ENCODE measurements around the gene ABCA2. TPM values are rescaled to one million over a fixed set of nuclear protein-coding genes. Genes with fewer than 3 reads are reported as not detected.

The ABCA2 gene
- total RNA-seq, 1 experiment from 2014 or later = 19.2 TPM

DNA sequence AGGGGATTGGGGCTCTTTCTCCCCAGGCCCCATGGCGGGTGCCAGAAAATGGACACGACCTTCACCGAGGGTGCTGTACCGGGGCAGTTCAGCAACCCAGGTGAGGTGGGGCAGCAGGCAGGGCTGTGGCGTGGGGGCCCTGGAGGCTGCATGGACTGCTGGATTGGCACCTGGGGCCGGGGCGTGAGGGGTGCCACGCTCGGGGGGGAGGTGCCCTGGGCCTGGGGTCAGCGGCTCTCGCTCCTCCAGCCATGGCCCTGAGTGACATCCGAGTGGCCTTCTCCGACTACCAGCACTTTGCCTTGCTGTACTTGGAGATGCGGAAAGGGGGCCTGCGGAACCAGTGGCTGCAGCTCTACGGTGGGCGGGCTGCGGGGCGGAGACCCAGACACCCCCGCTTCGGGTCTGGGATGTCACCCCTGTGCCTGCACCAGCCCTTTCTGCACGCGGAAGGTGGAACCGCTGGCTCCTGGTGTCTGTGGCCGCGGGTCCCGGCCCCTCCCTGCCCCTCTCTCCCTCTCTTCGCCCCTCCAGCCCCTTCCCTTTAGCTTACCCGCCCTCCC is 43.5 kb downstream of the ABCA2 start:
- Mint-ChIP-seq H3K27ac (no peak overlapping the region), H3K36me3 (no peaks in the 10 kb centered on the region), H3K9me3 (no peaks in the 10 kb centered on the region), H3K4me3 (peak overlapping the region; percentile 49; the same call in 1 of the 2 replicates), H3K27me3 (ENCODE audit: low read depth) (peaks cover 34% of the 10 kb centered on the region), H3K4me1 (no peaks in the 10 kb centered on the region)
- CTCF ChIA-PET = interaction anchor here (0.7 to 3.2 kb wide), 12 partner anchors 9 to 184 kb away, joined by 3 to 24 read pairs (median 4); no protein-coding TSS in a partner anchor
- ATAC-seq (peak; percentile 53), DNase-seq (ENCODE audit: low spot score) (peak; percentile 49)
- TF ChIP-seq ZNF263 (CRISPR knock-in tag; IDR thresholded peaks at IDR 0.05; ENCODE audit: low read depth) = no peak
- TF ChIP-seq ATF1 (CRISPR knock-in tag; IDR thresholded peaks at IDR 0.05) = no peak
- no peak for TF ChIP-seq IRF2 (CRISPR knock-in tag; IDR thresholded peaks at IDR 0.05; ENCODE audit: borderline replicate concordance, low read depth)
- no peak for TF ChIP-seq SMAD4 (CRISPR knock-in tag; IDR thresholded peaks at IDR 0.05)
- TF ChIP-seq, protein P1, sequence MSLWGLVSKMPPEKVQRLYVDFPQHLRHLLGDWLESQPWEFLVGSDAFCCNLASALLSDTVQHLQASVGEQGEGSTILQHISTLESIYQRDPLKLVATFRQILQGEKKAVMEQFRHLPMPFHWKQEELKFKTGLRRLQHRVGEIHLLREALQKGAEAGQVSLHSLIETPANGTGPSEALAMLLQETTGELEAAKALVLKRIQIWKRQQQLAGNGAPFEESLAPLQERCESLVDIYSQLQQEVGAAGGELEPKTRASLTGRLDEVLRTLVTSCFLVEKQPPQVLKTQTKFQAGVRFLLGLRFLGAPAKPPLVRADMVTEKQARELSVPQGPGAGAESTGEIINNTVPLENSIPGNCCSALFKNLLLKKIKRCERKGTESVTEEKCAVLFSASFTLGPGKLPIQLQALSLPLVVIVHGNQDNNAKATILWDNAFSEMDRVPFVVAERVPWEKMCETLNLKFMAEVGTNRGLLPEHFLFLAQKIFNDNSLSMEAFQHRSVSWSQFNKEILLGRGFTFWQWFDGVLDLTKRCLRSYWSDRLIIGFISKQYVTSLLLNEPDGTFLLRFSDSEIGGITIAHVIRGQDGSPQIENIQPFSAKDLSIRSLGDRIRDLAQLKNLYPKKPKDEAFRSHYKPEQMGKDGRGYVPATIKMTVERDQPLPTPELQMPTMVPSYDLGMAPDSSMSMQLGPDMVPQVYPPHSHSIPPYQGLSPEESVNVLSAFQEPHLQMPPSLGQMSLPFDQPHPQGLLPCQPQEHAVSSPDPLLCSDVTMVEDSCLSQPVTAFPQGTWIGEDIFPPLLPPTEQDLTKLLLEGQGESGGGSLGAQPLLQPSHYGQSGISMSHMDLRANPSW (CRISPR knock-in tag; conservative IDR thresholded peaks at IDR 0.05; ENCODE audit: low read depth) = no peak
- POLR2A ChIA-PET = interaction anchor here (0.6 to 1.2 kb wide), 3 partner anchors 37 to 103 kb away, joined by 3 to 5 read pairs (median 4); no protein-coding TSS in a partner anchor

DNA sequence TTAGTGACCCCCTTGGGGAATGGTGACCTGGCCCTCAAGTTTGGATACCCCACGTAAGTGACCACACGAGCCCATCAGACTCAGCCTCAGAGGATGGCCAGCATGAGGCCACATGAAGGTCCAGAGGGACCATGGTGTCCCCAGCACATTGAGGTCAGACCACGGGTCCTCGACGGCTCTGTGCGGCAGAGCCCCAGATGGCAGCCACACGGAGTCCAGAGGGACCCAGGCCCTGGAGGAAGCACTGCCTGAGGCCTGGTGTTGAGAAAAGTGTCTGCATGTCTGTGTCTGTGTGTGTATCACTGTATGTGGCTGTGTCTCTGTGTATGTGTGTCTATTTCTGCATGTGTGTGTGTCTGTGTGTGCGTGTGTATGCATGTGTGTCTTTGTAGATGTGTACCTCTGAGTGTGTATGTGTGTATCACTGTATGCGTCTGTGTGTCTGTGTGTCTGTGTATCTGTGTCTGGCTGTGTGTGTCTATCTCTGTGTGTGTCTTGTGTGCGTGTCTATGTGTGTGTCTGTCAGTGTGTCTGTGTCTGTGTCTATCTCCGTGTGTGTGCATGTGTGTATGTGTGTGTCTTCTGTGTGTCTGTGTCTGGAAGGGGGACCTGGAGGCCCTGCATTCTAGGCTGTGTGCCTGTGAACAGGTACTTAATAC is 44.3 kb downstream of the ABCA2 start:
- CTCF ChIA-PET = no interaction called here
- Mint-ChIP-seq H3K27ac (peak overlapping the region; percentile 4), H3K4me3 (no peak overlapping the region), H3K36me3 (no peaks in the 10 kb centered on the region), H3K9me3 (no peaks in the 10 kb centered on the region), H3K27me3 (ENCODE audit: low read depth) (peaks cover 31% of the 10 kb centered on the region), H3K4me1 (no peaks in the 10 kb centered on the region)
- TF ChIP-seq, protein P1 (CRISPR knock-in tag; conservative IDR thresholded peaks at IDR 0.05; ENCODE audit: low read depth) = no peak
- TF ChIP-seq ZBTB21 (CRISPR knock-in tag; IDR thresholded peaks at IDR 0.05; ENCODE audit: borderline replicate concordance) (no peak), SOX15 (CRISPR knock-in tag; IDR thresholded peaks at IDR 0.05) (no peak)
- TF ChIP-seq, protein P2, sequence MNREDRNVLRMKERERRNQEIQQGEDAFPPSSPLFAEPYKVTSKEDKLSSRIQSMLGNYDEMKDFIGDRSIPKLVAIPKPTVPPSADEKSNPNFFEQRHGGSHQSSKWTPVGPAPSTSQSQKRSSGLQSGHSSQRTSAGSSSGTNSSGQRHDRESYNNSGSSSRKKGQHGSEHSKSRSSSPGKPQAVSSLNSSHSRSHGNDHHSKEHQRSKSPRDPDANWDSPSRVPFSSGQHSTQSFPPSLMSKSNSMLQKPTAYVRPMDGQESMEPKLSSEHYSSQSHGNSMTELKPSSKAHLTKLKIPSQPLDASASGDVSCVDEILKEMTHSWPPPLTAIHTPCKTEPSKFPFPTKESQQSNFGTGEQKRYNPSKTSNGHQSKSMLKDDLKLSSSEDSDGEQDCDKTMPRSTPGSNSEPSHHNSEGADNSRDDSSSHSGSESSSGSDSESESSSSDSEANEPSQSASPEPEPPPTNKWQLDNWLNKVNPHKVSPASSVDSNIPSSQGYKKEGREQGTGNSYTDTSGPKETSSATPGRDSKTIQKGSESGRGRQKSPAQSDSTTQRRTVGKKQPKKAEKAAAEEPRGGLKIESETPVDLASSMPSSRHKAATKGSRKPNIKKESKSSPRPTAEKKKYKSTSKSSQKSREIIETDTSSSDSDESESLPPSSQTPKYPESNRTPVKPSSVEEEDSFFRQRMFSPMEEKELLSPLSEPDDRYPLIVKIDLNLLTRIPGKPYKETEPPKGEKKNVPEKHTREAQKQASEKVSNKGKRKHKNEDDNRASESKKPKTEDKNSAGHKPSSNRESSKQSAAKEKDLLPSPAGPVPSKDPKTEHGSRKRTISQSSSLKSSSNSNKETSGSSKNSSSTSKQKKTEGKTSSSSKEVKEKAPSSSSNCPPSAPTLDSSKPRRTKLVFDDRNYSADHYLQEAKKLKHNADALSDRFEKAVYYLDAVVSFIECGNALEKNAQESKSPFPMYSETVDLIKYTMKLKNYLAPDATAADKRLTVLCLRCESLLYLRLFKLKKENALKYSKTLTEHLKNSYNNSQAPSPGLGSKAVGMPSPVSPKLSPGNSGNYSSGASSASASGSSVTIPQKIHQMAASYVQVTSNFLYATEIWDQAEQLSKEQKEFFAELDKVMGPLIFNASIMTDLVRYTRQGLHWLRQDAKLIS (CRISPR knock-in tag; IDR thresholded peaks at IDR 0.05; ENCODE audit: borderline replicate concordance) = no peak
- TF ChIP-seq, protein P3, sequence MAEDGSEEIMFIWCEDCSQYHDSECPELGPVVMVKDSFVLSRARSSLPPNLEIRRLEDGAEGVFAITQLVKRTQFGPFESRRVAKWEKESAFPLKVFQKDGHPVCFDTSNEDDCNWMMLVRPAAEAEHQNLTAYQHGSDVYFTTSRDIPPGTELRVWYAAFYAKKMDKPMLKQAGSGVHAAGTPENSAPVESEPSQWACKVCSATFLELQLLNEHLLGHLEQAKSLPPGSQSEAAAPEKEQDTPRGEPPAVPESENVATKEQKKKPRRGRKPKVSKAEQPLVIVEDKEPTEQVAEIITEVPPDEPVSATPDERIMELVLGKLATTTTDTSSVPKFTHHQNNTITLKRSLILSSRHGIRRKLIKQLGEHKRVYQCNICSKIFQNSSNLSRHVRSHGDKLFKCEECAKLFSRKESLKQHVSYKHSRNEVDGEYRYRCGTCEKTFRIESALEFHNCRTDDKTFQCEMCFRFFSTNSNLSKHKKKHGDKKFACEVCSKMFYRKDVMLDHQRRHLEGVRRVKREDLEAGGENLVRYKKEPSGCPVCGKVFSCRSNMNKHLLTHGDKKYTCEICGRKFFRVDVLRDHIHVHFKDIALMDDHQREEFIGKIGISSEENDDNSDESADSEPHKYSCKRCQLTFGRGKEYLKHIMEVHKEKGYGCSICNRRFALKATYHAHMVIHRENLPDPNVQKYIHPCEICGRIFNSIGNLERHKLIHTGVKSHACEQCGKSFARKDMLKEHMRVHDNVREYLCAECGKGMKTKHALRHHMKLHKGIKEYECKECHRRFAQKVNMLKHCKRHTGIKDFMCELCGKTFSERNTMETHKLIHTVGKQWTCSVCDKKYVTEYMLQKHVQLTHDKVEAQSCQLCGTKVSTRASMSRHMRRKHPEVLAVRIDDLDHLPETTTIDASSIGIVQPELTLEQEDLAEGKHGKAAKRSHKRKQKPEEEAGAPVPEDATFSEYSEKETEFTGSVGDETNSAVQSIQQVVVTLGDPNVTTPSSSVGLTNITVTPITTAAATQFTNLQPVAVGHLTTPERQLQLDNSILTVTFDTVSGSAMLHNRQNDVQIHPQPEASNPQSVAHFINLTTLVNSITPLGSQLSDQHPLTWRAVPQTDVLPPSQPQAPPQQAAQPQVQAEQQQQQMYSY (CRISPR knock-in tag; IDR thresholded peaks at IDR 0.05) = no peak
- TF ChIP-seq, protein P4, sequence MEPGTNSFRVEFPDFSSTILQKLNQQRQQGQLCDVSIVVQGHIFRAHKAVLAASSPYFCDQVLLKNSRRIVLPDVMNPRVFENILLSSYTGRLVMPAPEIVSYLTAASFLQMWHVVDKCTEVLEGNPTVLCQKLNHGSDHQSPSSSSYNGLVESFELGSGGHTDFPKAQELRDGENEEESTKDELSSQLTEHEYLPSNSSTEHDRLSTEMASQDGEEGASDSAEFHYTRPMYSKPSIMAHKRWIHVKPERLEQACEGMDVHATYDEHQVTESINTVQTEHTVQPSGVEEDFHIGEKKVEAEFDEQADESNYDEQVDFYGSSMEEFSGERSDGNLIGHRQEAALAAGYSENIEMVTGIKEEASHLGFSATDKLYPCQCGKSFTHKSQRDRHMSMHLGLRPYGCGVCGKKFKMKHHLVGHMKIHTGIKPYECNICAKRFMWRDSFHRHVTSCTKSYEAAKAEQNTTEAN (CRISPR knock-in tag; IDR thresholded peaks at IDR 0.05) = no peak
- TF ChIP-seq, protein P5, sequence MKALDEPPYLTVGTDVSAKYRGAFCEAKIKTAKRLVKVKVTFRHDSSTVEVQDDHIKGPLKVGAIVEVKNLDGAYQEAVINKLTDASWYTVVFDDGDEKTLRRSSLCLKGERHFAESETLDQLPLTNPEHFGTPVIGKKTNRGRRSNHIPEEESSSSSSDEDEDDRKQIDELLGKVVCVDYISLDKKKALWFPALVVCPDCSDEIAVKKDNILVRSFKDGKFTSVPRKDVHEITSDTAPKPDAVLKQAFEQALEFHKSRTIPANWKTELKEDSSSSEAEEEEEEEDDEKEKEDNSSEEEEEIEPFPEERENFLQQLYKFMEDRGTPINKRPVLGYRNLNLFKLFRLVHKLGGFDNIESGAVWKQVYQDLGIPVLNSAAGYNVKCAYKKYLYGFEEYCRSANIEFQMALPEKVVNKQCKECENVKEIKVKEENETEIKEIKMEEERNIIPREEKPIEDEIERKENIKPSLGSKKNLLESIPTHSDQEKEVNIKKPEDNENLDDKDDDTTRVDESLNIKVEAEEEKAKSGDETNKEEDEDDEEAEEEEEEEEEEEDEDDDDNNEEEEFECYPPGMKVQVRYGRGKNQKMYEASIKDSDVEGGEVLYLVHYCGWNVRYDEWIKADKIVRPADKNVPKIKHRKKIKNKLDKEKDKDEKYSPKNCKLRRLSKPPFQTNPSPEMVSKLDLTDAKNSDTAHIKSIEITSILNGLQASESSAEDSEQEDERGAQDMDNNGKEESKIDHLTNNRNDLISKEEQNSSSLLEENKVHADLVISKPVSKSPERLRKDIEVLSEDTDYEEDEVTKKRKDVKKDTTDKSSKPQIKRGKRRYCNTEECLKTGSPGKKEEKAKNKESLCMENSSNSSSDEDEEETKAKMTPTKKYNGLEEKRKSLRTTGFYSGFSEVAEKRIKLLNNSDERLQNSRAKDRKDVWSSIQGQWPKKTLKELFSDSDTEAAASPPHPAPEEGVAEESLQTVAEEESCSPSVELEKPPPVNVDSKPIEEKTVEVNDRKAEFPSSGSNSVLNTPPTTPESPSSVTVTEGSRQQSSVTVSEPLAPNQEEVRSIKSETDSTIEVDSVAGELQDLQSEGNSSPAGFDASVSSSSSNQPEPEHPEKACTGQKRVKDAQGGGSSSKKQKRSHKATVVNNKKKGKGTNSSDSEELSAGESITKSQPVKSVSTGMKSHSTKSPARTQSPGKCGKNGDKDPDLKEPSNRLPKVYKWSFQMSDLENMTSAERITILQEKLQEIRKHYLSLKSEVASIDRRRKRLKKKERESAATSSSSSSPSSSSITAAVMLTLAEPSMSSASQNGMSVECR (CRISPR knock-in tag; IDR thresholded peaks at IDR 0.05; ENCODE audit: borderline replicate concordance) = no peak
- DNase-seq (ENCODE audit: low spot score) (no peak), ATAC-seq (no peak)
- POLR2A ChIA-PET = no interaction called here
